LNCAP (cell line): ENCODE results near the gene NDUFB1.

Source experiments
- TF ChIP-seq, protein P1 (sequence below): fragments of 450-650 bp; IDR thresholded peaks from 2 replicates; pipeline ENCODE4 v1.5.1; 2017; ENCODE audit warnings: mild to moderate bottlenecking

The NDUFB1 gene

DNA sequence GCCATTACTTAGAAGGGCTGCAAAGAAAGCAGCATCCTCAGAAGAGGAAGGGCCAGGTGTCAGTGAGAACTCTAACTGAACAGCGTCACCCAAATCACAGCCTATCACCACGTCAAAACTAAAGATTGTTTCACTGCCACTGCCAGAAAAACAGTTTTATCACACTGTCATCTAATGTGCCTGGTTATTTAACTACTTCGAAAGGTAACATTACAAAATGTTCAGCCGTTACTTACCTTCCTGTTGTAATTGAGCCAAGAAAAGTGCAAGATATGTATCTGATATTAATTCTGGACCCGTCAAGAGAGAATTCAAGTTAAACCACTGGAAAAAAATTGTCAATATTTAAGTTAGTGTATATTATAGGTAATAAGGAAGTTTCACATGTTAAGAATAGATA lies 33.0 kb downstream of the NDUFB1 start:
- TF ChIP-seq, protein P1, sequence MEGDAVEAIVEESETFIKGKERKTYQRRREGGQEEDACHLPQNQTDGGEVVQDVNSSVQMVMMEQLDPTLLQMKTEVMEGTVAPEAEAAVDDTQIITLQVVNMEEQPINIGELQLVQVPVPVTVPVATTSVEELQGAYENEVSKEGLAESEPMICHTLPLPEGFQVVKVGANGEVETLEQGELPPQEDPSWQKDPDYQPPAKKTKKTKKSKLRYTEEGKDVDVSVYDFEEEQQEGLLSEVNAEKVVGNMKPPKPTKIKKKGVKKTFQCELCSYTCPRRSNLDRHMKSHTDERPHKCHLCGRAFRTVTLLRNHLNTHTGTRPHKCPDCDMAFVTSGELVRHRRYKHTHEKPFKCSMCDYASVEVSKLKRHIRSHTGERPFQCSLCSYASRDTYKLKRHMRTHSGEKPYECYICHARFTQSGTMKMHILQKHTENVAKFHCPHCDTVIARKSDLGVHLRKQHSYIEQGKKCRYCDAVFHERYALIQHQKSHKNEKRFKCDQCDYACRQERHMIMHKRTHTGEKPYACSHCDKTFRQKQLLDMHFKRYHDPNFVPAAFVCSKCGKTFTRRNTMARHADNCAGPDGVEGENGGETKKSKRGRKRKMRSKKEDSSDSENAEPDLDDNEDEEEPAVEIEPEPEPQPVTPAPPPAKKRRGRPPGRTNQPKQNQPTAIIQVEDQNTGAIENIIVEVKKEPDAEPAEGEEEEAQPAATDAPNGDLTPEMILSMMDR = no peak

DNA sequence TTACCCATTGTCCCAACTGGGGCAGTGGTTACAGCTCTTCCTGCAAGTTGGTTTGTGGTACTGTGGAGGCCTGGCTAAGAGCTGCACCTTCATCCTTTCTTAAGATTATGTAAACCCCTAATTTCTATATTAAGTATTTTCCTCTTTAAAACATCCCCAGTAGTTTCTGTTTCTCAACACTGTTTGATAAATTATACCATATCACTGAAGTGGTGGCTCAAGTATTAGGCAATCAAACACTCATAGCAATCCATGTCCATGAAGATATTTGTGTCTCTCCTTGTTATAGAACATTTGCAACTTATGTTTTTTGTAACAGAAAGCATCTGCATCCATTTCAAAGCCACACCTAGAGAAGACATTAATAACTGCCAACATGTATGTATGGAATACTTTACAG lies 47.0 kb downstream of the NDUFB1 start:
- TF ChIP-seq, protein P1 = no peak
